Epidermal melanocyte (primary cell): Measurements from ENCODE around the gene CDK12.
"Not testable (repeated sequence)": the region's sequence is repeated elsewhere in the genome, so short reads cannot be mapped to it uniquely, and the experiment has no call there.

ENCODE experiments used
- DNase-seq: peaks from one replicate; pipeline ENCODE4 v3.0.0; 2011; ENCODE audit warnings: low spot score; ENCODE audit not compliant: insufficient read length

CDK12 gene

GRCh38 chr17:39461113-39461925, at the start of gene CDK12:
Gene CDK12 (plus strand): TSS chr17:39461486. CDS start chr17:39462072, 586 bp downstream.
- peak; percentile 91 for DNase-seq

- no peak for DNase-seq
Observed at GRCh38 chr17:39416141-39416540, 45.1 kb upstream of the CDK12 start.

GRCh38 chr17:39429600-39429999, 31.7 kb upstream of the CDK12 start:
- DNase-seq, result no peak

- not testable (repeated sequence) for DNase-seq
Observed at GRCh38 chr17:39439868-39440267, 21.4 kb upstream of the CDK12 start.

- no peak for DNase-seq
Observed at GRCh38 chr17:39443326-39443725, 18.0 kb upstream of the CDK12 start.

GRCh38 chr17:39447561-39447960, 13.7 kb upstream of the CDK12 start:
- DNase-seq, result no peak

GRCh38 chr17:39450051-39450450, 11.2 kb upstream of the CDK12 start:
- DNase-seq, result no peak

GRCh38 chr17:39450847-39451581, 10.3 kb upstream of the CDK12 start, which contains the start of gene MED1:
Gene MED1 (minus strand): TSS chr17:39451263. CDS start chr17:39451062, 201 bp downstream.
- peak; percentile 96 for DNase-seq

GRCh38 chr17:39455919-39456318, 5.4 kb upstream of the CDK12 start:
- no peak for DNase-seq

- no peak for DNase-seq
Observed at GRCh38 chr17:39461926-39462569, 762 bp downstream of the CDK12 start.

GRCh38 chr17:39462631-39463375, 1.5 kb downstream of the CDK12 start:
- DNase-seq, result no peak

- not testable (repeated sequence) for DNase-seq
Observed at GRCh38 chr17:39464639-39465181, 3.4 kb downstream of the CDK12 start.

GRCh38 chr17:39468610-39469009, 7.3 kb downstream of the CDK12 start:
- not testable (repeated sequence) for DNase-seq

- DNase-seq, result no peak
Observed at GRCh38 chr17:39473310-39473709, 12.0 kb downstream of the CDK12 start.

- DNase-seq, result not testable (repeated sequence)
Observed at GRCh38 chr17:39479631-39480030, 18.3 kb downstream of the CDK12 start.

GRCh38 chr17:39483506-39483905, 22.2 kb downstream of the CDK12 start:
- DNase-seq, result no peak

- no peak for DNase-seq
Observed at GRCh38 chr17:39484178-39484577, 22.9 kb downstream of the CDK12 start.

- DNase-seq, result no peak
Observed at GRCh38 chr17:39485555-39485954, 24.3 kb downstream of the CDK12 start.

- no peak for DNase-seq
Observed at GRCh38 chr17:39486242-39486641, 25.0 kb downstream of the CDK12 start.

GRCh38 chr17:39487490-39487889, 26.2 kb downstream of the CDK12 start:
- DNase-seq, result not testable (repeated sequence)

- no peak for DNase-seq
Observed at GRCh38 chr17:39487946-39488345, 26.7 kb downstream of the CDK12 start.
